Tibial nerve (tissue), 4 donors: ENCODE results near the gene RBM20. TPM values are rescaled to one million over a fixed set of nuclear protein-coding genes. Genes with fewer than 3 reads are reported as not detected.

ENCODE experiments used
- DNase-seq, 2 donors: peaks; one replicate each; pipeline ENCODE4 v3.0.0-alpha.2; 2019; ENCODE audit warnings: low spot score in 2 of 2
- H3K27ac ChIP-seq, 4 donors: fragments of 200-600 bp; sonication (generic) in 3 of 4; one replicate each; pipeline ENCODE4 v1.5.1; 2017 to 2019; ENCODE audit warnings: mild to moderate bottlenecking in 1 of 4
- H3K27me3 ChIP-seq, 2 donors: fragments of 200-600 bp; sonication (generic) in 1 of 2; one replicate each; pipeline versions ENCODE4 v1.5.1 to v1.6.0; 2017 to 2019
- H3K36me3 ChIP-seq, 3 donors: fragments of 200-600 bp; sonication (generic); one replicate each; pipeline ENCODE4 v1.5.1; 2018 to 2019
- H3K4me1 ChIP-seq, 4 donors: fragments of 200-600 bp; sonication (generic) in 3 of 4; one replicate each; pipeline ENCODE4 v1.5.1; 2017 to 2019
- H3K4me3 ChIP-seq, 4 donors: fragments of 200-600 bp; sonication (generic) in 3 of 4; one replicate each; pipeline ENCODE4 v1.5.1; 2017 to 2019; ENCODE audit warnings: mild to moderate bottlenecking in 1 of 4, moderate library complexity in 1 of 4
- H3K9me3 ChIP-seq, 4 donors: fragments of 200-600 bp; sonication (generic) in 3 of 4; one replicate each; pipeline ENCODE4 v1.5.1; 2017 to 2019
- CTCF ChIP-seq, 5 experiments: fragments of 200-600 bp in 3 of 5; fragments of 450-650 bp in 2 of 5; sonication (generic) in 3 of 5; IDR thresholded peaks; one replicate each; pipeline ENCODE4 v1.5.1; 2016 to 2019; ENCODE audit warnings: antibody characterized with exemption in 5 of 5, mild to moderate bottlenecking in 3 of 5, moderate library complexity in 2 of 5
- EP300 ChIP-seq, 2 donors: sonication (generic); formaldehyde crosslinking; IDR thresholded peaks; one replicate each; pipeline ENCODE4 v1.6.1; 2017; ENCODE audit warnings: antibody characterized with exemption in 2 of 2, mild to moderate bottlenecking in 1 of 2
- POLR2A ChIP-seq, 2 donors: fragments of 450-650 bp; IDR thresholded peaks; one replicate each; pipeline ENCODE4 v1.6.1; 2017; ENCODE audit warnings: antibody characterized with exemption in 2 of 2, mild to moderate bottlenecking in 2 of 2, moderate library complexity in 2 of 2
- WGBS, 2 donors: methylation state at CpG; one replicate each; pipeline ENCODE4 v1.1.5; 2018; 5-methylcytosine and 5-hydroxymethylcytosine counted together
- total RNA-seq, 4 donors: library from RNA; depleted of rRNA; stranded (reverse); fragments of >200 nt; gene quantifications; one replicate each; pipeline ENCODE4 v1.1.0, GENCODE V29; 2016

Gene RBM20
- total RNA-seq, 4 donors from 2014 or later = 1.3 to 8.7 (median 2.7) TPM

GRCh38 chr10:110786172-110786571, 142.0 kb downstream of the RBM20 start:
- Histone ChIP-seq H3K36me3 (no peaks in the 10 kb centered on the region), H3K9me3 (no peaks in the 10 kb centered on the region), H3K27ac (no peak overlapping the region), H3K4me3 (no peak overlapping the region), H3K27me3 (no peaks in the 10 kb centered on the region), H3K4me1 (peaks cover 0 to 5% (median 0%) of the 10 kb centered on the region in 4 donors)
- 75 to 81% methylated on average over 8 of the region's 8 CpGs for WGBS, 2 donors
- TF ChIP-seq EP300 (IDR thresholded peaks at IDR 0.05) (no peak), CTCF (IDR thresholded peaks at IDR 0.05) (no peak), POLR2A (IDR thresholded peaks at IDR 0.05) (no peak)
- no peak for DNase-seq

- TF ChIP-seq EP300 (IDR thresholded peaks at IDR 0.05) (no peak), CTCF (IDR thresholded peaks at IDR 0.05) (no peak), POLR2A (IDR thresholded peaks at IDR 0.05) (no peak)
- H3K4me3 ChIP-seq = no peak overlapping the region
- 76 to 77% methylated on average over 8 of the region's 8 CpGs for WGBS, 2 donors
- DNase-seq = no peak
- H3K9me3 ChIP-seq = no peaks in the 10 kb centered on the region
- no peaks in the 10 kb centered on the region for H3K27me3 ChIP-seq
- H3K4me1 ChIP-seq = peaks cover 0 to 6% (median 0%) of the 10 kb centered on the region in 4 donors
- H3K27ac ChIP-seq = no peak overlapping the region
- H3K36me3 ChIP-seq = no peaks in the 10 kb centered on the region
Measured at GRCh38 chr10:110788620-110789385, 144.7 kb downstream of the RBM20 start.

- Histone ChIP-seq H3K4me1 (peaks cover 0 to 16% (median 4%) of the 10 kb centered on the region in 4 donors), H3K27ac (no peak overlapping the region), H3K36me3 (no peaks in the 10 kb centered on the region)
Measured at GRCh38 chr10:110789604-110790433, 145.7 kb downstream of the RBM20 start.

GRCh38 chr10:110790913-110791506, 146.9 kb downstream of the RBM20 start:
- Histone ChIP-seq H3K9me3 (no peaks in the 10 kb centered on the region), H3K36me3 (no peaks in the 10 kb centered on the region), H3K4me1 (peaks cover 0 to 20% (median 4%) of the 10 kb centered on the region in 4 donors), H3K27me3 (no peaks in the 10 kb centered on the region), H3K4me3 (no peak overlapping the region), H3K27ac (no peak overlapping the region)
- DNase-seq = no peak
- TF ChIP-seq POLR2A (IDR thresholded peaks at IDR 0.05) (no peak), CTCF (IDR thresholded peaks at IDR 0.05) (no peak), EP300 (IDR thresholded peaks at IDR 0.05) (no peak)
- 78 to 81% methylated on average over 8 of the region's 8 CpGs for WGBS, 2 donors

More at GRCh38 chr10:110789604-110790433, 145.7 kb downstream of the RBM20 start:
- no peak for TF ChIP-seq POLR2A (IDR thresholded peaks at IDR 0.05)
- TF ChIP-seq CTCF (IDR thresholded peaks at IDR 0.05) = no peak
- no peak for TF ChIP-seq EP300 (IDR thresholded peaks at IDR 0.05)
- Histone ChIP-seq H3K27me3 (no peaks in the 10 kb centered on the region), H3K4me3 (no peak overlapping the region), H3K9me3 (no peaks in the 10 kb centered on the region)
- no peak for DNase-seq
- 89 to 92% methylated on average over 10 of the region's 10 CpGs for WGBS, 2 donors
